Activated CD8-positive, alpha-beta memory T cell treated with anti-CD3 and anti-CD28 coated beads, Interleukin-2, amount 50 U/mL, for 24 hours (primary cell): ENCODE measurements around the gene CMBL.

Source experiments
- DNase-seq: peaks from one replicate; pipeline ENCODE4 v3.0.0-alpha.2; 2020; ENCODE audit errors: extremely low read depth

Gene CMBL

DNA sequence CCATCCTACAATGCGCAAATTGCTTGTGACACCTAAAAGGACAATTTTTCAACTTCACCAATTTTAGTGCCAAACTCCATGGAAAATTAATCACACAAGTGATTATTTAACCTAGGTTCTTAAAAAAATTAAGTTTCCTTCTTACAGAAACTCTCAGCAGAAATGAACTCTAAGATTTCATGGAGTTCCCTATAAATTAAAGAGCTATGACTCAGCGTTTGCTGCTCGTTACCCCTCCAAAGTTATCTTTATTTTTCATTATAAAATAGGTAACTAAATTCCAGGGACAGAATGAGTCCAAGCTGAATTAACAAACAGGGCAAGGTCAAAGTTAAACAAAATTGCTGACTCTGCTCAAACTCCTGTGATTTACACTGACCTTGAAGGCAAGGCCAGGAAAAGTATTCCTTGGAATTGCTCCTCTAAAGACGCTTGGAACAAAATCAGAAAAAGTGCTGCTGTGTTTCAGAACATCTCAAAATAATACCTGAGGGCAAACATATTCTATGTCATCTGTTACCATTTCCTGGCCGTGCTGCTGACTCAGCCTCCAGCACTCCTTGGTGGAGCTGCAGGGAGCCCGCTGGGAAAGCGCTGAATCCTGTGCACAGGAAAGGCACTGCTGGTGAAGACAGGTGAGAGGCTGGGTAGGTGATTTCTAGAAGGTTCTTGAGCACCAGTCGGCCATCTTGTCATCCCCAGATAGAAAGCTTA lies 2.5 kb upstream of the CMBL start:
- DNase-seq, result no peak

- DNase-seq, result no peak
Observed at GRCh38 chr5:10308844-10309243, 1.1 kb upstream of the CMBL start.

DNA sequence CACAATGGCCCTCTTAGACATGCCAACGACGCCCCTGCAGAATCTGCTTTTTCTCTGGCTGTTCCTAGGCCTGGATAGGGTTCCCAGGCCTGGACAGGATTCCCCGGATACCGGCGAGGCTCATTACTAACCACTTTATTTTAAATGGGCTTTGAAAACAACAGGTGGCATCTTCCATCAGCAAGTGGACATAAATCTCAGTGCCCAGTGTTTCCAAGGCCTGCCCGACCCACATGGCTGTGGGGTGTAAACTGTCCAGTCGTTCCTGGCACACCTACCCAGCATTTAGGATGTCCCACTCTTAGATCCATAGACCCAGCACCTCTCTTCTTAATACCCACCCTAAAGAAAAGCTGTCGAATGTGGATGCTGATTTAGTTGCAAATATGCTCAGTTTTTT lies 896 bp downstream of the CMBL start:
- DNase-seq, result no peak

- no peak for DNase-seq
Observed at GRCh38 chr5:10306114-10306513, 1.6 kb downstream of the CMBL start.

DNA sequence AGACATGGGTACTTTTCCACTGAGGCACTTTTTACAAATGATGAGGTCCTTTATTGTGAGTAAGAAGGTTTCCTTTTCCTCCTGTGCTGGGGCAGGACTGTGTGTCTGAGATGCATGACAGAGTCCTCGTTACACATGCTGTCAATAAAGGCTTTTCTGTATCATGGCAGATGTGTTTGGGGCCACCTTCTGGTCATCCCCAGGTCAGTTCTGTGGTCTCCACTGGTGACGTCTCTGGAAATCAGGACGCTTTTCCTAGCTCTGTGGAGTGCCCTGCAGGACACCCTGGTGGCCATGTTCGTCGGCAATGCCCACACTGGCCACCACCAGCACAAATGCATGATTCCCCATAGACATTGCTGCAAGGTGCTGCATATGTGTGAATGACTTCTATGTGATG lies 2.8 kb downstream of the CMBL start:
- DNase-seq, result no peak

DNA sequence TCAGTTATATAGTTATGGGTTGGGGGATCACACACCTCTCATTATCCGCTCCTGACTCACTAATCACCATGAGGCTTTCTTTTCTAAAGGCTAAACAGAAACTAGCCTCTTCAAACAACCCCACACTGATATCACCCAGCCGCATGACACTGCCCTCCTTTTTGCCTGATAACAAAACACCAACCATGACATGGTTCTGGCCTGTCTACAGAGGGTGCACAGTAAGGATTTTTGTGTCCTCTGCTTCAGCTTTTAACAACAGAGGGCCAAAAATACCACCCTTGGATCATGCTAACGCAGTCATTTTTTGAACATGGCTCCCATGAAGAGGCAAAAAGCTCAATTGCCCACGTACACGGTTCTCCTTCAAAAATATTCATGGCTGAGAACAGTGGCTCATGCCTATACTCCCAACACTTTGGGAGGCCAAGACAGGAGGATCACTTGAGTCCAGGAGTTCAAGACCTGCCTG lies 4.0 kb downstream of the CMBL start:
- no peak for DNase-seq

- DNase-seq, result no peak
Observed at GRCh38 chr5:10303201-10303600, 4.5 kb downstream of the CMBL start.

GRCh38 chr5:10301842-10302610 lies 5.7 kb downstream of the CMBL start:
- no peak for DNase-seq

GRCh38 chr5:10301266-10301665 lies 6.4 kb downstream of the CMBL start:
- no peak for DNase-seq

- no peak for DNase-seq
Observed at GRCh38 chr5:10300246-10300645, 7.5 kb downstream of the CMBL start.

DNA sequence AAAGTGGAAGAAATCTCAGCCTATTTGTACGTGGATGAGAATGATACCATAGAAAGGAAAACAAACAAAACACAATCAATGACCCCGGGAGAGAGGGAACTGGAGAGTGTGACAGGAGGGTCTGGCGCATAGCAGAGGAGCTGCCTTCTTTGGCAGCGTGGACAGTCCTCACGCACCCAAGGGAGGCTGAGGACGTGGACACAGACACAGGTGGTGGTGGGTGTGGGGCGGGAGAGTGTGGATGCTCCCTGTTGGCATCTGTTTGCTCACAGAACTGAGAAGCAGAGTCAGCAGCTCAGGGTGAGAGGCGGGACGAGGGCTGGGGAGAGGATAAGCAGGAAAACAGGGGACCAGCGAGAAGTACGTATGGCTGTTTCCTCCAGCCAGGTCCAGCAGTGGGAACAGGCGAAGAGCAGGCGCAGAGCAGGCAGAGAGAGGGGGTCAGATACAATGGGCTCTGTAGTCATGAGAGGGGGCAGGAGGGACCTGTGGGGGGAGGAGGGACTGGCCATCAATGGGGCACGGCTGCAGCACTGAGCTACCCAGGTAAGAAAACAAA lies 10.0 kb downstream of the CMBL start:
- no peak for DNase-seq

DNA sequence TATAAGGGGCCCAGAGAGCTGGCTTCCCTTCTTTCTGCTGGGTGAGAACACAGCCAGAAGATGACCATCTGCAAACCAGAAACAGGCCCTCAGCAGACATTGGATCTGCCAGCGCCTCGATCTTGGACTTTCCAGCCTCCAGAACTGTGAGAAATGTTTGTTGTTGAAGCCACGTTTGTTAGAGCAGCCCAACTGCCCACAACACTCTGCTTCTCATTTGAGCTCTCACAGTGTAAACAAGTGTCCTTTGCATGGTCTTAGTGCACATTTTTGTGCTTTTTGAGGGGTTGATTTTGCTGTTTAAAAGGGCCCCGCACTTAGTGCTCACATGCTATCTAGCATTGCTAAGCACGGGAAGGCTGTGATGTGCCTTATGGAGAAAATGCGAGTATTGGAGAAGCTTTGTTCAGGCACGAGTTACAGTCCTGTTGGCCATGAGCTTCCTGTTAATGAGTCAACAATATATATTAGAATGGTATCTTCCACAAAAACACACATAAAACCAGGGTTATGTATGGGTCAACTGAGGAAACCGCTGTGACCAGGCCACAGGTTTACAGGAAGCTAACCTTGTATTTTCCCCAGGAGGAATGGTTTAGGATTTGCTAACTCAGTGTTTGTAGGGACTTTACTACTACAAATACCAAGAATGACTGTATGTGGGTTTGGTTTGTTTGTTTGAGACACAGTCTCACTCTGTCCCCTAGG lies 11.9 kb downstream of the CMBL start:
- no peak for DNase-seq

- no peak for DNase-seq
Observed at GRCh38 chr5:10293907-10294662, 13.6 kb downstream of the CMBL start.

DNA sequence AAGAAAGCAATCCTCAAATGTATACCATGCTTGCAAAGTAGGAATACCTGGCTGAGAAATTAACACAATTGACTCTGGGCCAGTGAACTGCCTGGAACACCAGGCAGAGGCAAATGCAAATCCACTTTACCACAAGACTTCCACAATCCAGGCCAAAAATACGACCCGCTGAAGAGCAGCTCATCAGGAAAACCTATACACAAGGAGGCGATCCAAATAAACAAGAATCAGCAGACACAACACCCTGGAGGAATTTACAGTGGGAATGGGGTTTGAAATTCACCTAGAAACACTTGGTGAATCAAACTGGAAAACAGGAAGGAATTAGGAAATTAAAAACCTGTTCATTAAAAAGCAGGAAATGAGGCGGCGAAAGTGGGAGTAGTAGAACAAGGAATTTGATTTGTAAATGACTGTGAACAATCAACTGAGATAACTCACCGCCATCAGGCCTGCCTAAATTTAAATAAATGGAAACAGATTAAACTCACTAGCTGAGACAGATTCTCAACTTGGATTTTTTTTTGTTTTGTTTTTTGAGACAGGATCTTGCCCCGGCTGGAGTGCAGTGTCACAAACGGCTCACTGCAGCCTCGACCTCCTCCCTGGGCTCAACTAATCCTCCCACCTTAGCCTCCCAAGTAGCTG lies 15.9 kb downstream of the CMBL start:
- DNase-seq, result no peak

- DNase-seq, result no peak
Observed at GRCh38 chr5:10290438-10290837, 17.3 kb downstream of the CMBL start.

DNA sequence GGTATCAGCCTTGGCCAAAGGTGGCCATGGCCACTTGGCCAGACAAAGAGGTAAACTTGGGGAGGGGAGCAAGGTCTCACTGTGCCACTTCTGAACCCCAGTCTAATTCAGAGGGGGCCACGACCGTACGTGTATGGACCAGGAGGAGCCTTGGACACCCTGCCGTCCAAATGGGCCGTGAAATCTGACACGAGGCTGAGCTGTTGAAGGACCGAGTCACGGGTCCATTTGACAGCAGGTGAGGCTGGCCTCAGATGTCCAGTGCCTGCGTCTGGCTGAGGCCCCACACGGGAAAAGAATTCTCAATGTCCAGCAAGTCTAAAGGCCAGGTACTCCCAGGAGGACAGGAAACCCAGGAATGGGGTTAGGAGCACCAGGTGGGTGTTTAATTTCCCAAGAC lies 17.7 kb downstream of the CMBL start:
- no peak for DNase-seq

GRCh38 chr5:10289353-10289752 lies 18.3 kb downstream of the CMBL start:
- DNase-seq, result no peak

GRCh38 chr5:10288592-10289219 lies 19.0 kb downstream of the CMBL start:
- no peak for DNase-seq

DNA sequence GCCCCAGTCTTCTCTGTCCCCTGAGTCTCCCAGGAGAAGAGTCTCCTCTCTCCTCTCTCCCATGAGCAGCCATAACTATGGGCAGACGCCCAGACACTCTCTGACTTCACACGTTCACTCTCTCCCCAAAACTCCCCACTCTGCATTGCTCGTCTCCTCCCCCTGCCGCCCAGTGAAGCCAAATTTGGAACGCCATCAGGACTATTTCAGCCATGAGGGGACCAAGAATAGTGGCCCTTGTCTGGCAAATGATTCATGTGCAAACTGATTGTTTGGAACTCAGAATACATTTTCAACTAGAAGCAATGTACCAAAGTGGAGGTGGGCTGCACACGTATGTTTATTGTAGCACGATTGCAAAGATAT lies 20.9 kb downstream of the CMBL start:
- DNase-seq, result no peak

GRCh38 chr5:10286162-10286861 lies 21.4 kb downstream of the CMBL start:
- DNase-seq, result no peak
